GM23338 (cell line): ENCODE measurements around the gene EBF4. TPM values are rescaled to one million over a fixed set of nuclear protein-coding genes. Genes with fewer than 3 reads are reported as not detected.

Source experiments
- ATAC-seq: fragments of 200-7000 bp; cut with Tn5 transposase; 3 replicates; pipeline ENCODE4 v1.9.1; 2020
- DNase-seq: peaks from one replicate; pipeline ENCODE4 v3.0.0-alpha.2; 2015; ENCODE audit warnings: low spot score
- H2AFZ ChIP-seq: fragments of 200-600 bp; sonication (generic); 2 replicates; pipeline ENCODE4 v1.8.0; 2016; ENCODE audit warnings: antibody characterized with exemption, mild to moderate bottlenecking, moderate library complexity
- H3F3A ChIP-seq: fragments of 200-600 bp; sonication (generic); replicated peaks from 2 replicates; pipeline ENCODE4 v1.8.0; 2017; ENCODE audit warnings: antibody characterized with exemption, mixed run types, low read depth
- H3K27ac ChIP-seq: fragments of 200-600 bp; sonication (generic); 2 replicates; pipeline ENCODE4 v1.6.1; 2016; ENCODE audit warnings: low read depth
- H3K27me3 ChIP-seq: fragments of 200-600 bp; sonication (generic); 2 replicates; pipeline ENCODE4 v1.8.0; 2016; ENCODE audit warnings: mild to moderate bottlenecking, mixed run types, moderate library complexity; ENCODE audit not compliant: insufficient read depth
- H3K36me3 ChIP-seq: fragments of 200-600 bp; sonication (generic); 2 replicates; pipeline ENCODE4 v1.8.0; 2016; ENCODE audit warnings: mild to moderate bottlenecking; ENCODE audit not compliant: insufficient read depth
- H3K4me1 ChIP-seq: fragments of 200-600 bp; sonication (generic); 2 replicates; pipeline ENCODE4 v1.8.0; 2016; ENCODE audit warnings: mild to moderate bottlenecking, moderate library complexity; ENCODE audit not compliant: insufficient read depth
- H3K4me2 ChIP-seq: fragments of 200-600 bp; sonication (generic); 2 replicates; pipeline ENCODE4 v1.7.1; 2017; ENCODE audit warnings: mixed run types
- H3K4me3 ChIP-seq: fragments of 200-600 bp; sonication (generic); 2 replicates; pipeline ENCODE4 v1.6.1; 2016; ENCODE audit warnings: mixed run types
- H3K79me2 ChIP-seq: fragments of 200-600 bp; sonication (generic); replicated peaks from 2 replicates; pipeline ENCODE4 v1.8.0; 2017; ENCODE audit warnings: mild to moderate bottlenecking; ENCODE audit not compliant: insufficient read depth
- H3K9me2 ChIP-seq: fragments of 200-600 bp; sonication (generic); 2 replicates; pipeline ENCODE4 v1.8.0; 2017; ENCODE audit not compliant: insufficient read depth
- H4K20me1 ChIP-seq: fragments of 200-600 bp; sonication (generic); replicated peaks from 2 replicates; pipeline ENCODE4 v1.8.0; 2017; ENCODE audit warnings: mild to moderate bottlenecking; ENCODE audit not compliant: insufficient read depth
- H3K27ac Mint-ChIP-seq: 2 replicates; pipeline ENCODE4 v1.8.0; 2020; ENCODE audit warnings: inconsistent platforms, mild to moderate bottlenecking, moderate library complexity, mixed read lengths
- H3K27me3 Mint-ChIP-seq: 3 replicates; pipeline ENCODE4 v1.8.0; 2022; ENCODE audit warnings: low read depth, mild to moderate bottlenecking, moderate library complexity, mixed read lengths, inconsistent platforms; ENCODE audit not compliant: insufficient read depth, poor library complexity
- H3K36me3 Mint-ChIP-seq: 3 replicates; pipeline ENCODE4 v1.8.0; 2021; ENCODE audit warnings: low read depth, mild to moderate bottlenecking, inconsistent platforms, moderate library complexity, mixed read lengths
- H3K4me1 Mint-ChIP-seq: 3 replicates; pipeline ENCODE4 v1.8.0; 2020; ENCODE audit warnings: mild to moderate bottlenecking, inconsistent platforms, mixed read lengths
- H3K4me3 Mint-ChIP-seq: 3 replicates; pipeline ENCODE4 v1.8.0; 2021; ENCODE audit warnings: moderate library complexity, mild to moderate bottlenecking, inconsistent platforms, mixed read lengths
- H3K9me3 Mint-ChIP-seq: 3 replicates; pipeline ENCODE4 v1.8.0; 2020; ENCODE audit warnings: moderate library complexity, mild to moderate bottlenecking, inconsistent platforms, mixed read lengths
- CREB1 ChIP-seq: fragments of 250-450 bp; sonication (Bioruptor Pico); IDR thresholded peaks from 2 replicates; pipeline ENCODE4 v1.5.0; 2020; ENCODE audit warnings: low read depth, mild to moderate bottlenecking, moderate library complexity
- EZH2 ChIP-seq: fragments of 200-600 bp; sonication (generic); IDR thresholded peaks from one replicate; pipeline ENCODE4 v1.8.0; 2017; ENCODE audit warnings: antibody characterized with exemption, mild to moderate bottlenecking, low read depth; ENCODE audit not compliant: unreplicated experiment
- EZH2phosphoT487 ChIP-seq: fragments of 200-600 bp; sonication (generic); IDR thresholded peaks from one replicate; pipeline ENCODE4 v1.8.1; 2018; ENCODE audit warnings: antibody characterized with exemption; ENCODE audit not compliant: unreplicated experiment
- JUNB ChIP-seq: IDR thresholded peaks from one replicate; pipeline ENCODE4 v1.6.1; 2016; ENCODE audit warnings: antibody characterized with exemption; ENCODE audit not compliant: unreplicated experiment
- NANOG ChIP-seq: IDR thresholded peaks from 2 replicates; pipeline ENCODE4 v1.6.1; 2016; ENCODE audit warnings: antibody characterized with exemption, borderline replicate concordance
- POLR2AphosphoS5 ChIP-seq: IDR thresholded peaks from 2 replicates; pipeline ENCODE4 v1.6.1; 2016; ENCODE audit warnings: antibody characterized with exemption, low read depth
- STAT1 ChIP-seq: IDR thresholded peaks from one replicate; pipeline ENCODE4 v1.6.1; 2016; ENCODE audit warnings: antibody characterized with exemption; ENCODE audit not compliant: unreplicated experiment
- ZNF114 ChIP-seq: fragments of 250-450 bp; sonication (Bioruptor Pico); IDR thresholded peaks from 2 replicates; pipeline ENCODE4 v1.5.0; 2020; ENCODE audit warnings: mild to moderate bottlenecking, moderate library complexity
- ZNF331 ChIP-seq: fragments of 250-450 bp; sonication (Bioruptor Pico); IDR thresholded peaks from 2 replicates; pipeline ENCODE4 v1.5.0; 2020; ENCODE audit warnings: low read depth, mild to moderate bottlenecking, moderate library complexity
- polyA plus RNA-seq: library from polyadenylated mRNA; unstranded; fragments of >200 nt; fragmentation: Nextera tagmentation; extraction: Ambion mirVana; gene quantifications from 2 replicates; pipeline ENCODE4 v1.2.1, GENCODE V29; 2016
- total RNA-seq: library from RNA; depleted of rRNA; stranded (reverse); fragments of >200 nt; shearing (Covaris generic); gene quantifications from 2 replicates; pipeline ENCODE4 v1.2.3, GENCODE V29; 2014
- TF ChIP-seq, protein P1 (sequence below): IDR thresholded peaks from one replicate; pipeline ENCODE4 v1.6.1; 2018; ENCODE audit warnings: antibody characterized with exemption; ENCODE audit not compliant: unreplicated experiment
- TF ChIP-seq, protein P2 (sequence below): IDR thresholded peaks from 2 replicates; pipeline ENCODE4 v1.6.1; 2016; ENCODE audit warnings: antibody characterized with exemption
- TF ChIP-seq, protein P3 (sequence below), 2 experiments: fragments of 200-600 bp in 1 of 2; sonication (generic) in 1 of 2; conservative IDR thresholded peaks; 2 replicates each; pipeline versions ENCODE4 v1.5.1 to v1.6.1; 2016 to 2017; ENCODE audit warnings: antibody characterized with exemption in 2 of 2, low read depth in 2 of 2, mild to moderate bottlenecking in 2 of 2, moderate library complexity in 1 of 2

The EBF4 gene
- total and polyA plus RNA-seq, 2 experiments from 2014 or later = 0.66 to 1.6 TPM

DNA sequence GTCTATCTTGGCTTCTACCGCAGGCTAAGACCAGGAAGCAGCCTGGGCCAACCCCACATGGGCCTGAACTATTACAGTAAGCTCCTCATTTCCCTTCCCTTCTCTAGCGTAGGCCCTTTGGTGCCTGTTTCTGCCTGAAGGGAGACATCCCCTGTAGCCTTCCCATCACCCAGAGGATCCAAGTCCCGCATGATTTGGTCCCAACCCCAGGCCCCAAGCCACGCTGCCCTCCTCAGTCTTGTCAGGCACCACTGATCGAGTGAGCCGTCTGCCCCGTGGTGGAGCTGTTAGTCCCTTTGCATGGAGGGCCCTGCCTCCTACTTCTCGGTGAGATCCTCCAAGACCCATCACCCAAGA, 46.4 kb downstream of the EBF4 start (continued):
- no peak for TF ChIP-seq JUNB
- no peak for TF ChIP-seq POLR2AphosphoS5
- no peak for TF ChIP-seq ZNF331 (CRISPR knock-in tag)
- no peak for TF ChIP-seq STAT1
- TF ChIP-seq NANOG = no peak
- TF ChIP-seq ZNF114 (CRISPR knock-in tag) = no peak
- TF ChIP-seq, protein P1, sequence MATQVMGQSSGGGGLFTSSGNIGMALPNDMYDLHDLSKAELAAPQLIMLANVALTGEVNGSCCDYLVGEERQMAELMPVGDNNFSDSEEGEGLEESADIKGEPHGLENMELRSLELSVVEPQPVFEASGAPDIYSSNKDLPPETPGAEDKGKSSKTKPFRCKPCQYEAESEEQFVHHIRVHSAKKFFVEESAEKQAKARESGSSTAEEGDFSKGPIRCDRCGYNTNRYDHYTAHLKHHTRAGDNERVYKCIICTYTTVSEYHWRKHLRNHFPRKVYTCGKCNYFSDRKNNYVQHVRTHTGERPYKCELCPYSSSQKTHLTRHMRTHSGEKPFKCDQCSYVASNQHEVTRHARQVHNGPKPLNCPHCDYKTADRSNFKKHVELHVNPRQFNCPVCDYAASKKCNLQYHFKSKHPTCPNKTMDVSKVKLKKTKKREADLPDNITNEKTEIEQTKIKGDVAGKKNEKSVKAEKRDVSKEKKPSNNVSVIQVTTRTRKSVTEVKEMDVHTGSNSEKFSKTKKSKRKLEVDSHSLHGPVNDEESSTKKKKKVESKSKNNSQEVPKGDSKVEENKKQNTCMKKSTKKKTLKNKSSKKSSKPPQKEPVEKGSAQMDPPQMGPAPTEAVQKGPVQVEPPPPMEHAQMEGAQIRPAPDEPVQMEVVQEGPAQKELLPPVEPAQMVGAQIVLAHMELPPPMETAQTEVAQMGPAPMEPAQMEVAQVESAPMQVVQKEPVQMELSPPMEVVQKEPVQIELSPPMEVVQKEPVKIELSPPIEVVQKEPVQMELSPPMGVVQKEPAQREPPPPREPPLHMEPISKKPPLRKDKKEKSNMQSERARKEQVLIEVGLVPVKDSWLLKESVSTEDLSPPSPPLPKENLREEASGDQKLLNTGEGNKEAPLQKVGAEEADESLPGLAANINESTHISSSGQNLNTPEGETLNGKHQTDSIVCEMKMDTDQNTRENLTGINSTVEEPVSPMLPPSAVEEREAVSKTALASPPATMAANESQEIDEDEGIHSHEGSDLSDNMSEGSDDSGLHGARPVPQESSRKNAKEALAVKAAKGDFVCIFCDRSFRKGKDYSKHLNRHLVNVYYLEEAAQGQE = no peak
- no peak for TF ChIP-seq EZH2
- TF ChIP-seq CREB1 = no peak
- TF ChIP-seq, protein P2, sequence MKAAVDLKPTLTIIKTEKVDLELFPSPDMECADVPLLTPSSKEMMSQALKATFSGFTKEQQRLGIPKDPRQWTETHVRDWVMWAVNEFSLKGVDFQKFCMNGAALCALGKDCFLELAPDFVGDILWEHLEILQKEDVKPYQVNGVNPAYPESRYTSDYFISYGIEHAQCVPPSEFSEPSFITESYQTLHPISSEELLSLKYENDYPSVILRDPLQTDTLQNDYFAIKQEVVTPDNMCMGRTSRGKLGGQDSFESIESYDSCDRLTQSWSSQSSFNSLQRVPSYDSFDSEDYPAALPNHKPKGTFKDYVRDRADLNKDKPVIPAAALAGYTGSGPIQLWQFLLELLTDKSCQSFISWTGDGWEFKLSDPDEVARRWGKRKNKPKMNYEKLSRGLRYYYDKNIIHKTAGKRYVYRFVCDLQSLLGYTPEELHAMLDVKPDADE = no peak

DNA sequence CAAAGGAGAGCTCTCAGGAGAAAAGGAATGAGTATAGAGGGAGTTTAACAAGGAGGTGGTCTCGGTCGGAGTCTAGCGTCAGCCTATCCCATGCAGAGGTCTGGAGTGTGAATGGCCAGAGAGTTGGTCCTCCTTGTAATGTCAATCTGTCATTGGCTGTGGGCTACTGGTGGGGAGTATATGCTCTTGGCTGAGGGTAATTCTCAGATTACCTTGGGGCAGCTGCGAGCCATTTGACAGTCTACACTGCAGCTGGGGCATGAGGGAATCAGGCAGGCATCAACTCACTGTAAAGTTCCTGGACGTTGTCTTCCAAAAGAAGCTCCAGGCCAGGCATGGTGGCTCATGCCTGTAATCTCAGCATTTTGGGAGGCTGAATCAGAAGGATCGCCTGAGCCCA, 48.1 kb downstream of the EBF4 start:
- no peaks in the 10 kb centered on the region for H3F3A ChIP-seq
- Mint-ChIP-seq H3K27ac (no peak overlapping the region), H3K27me3 (peaks cover 18% of the 10 kb centered on the region), H3K36me3 (no peaks in the 10 kb centered on the region), H3K4me3 (no peak overlapping the region), H3K9me3 (no peaks in the 10 kb centered on the region; the same call in 2 of the 3 replicates), H3K4me1 (peaks cover 20% of the 10 kb centered on the region)
- H4K20me1 ChIP-seq = no peaks in the 10 kb centered on the region; the same call in 1 of the 2 replicates
- H3K9me2 ChIP-seq = no peaks in the 10 kb centered on the region
- peaks cover 46% of the 10 kb centered on the region for H3K27me3 ChIP-seq
- no peak for ATAC-seq
- no peak overlapping the region for H3K4me2 ChIP-seq
- H3K79me2 ChIP-seq = no peaks in the 10 kb centered on the region
- no peak for DNase-seq
- peaks cover 14% of the 10 kb centered on the region; the same call in 1 of the 2 replicates for H3K4me1 ChIP-seq
- H3K36me3 ChIP-seq = no peaks in the 10 kb centered on the region
- H3K27ac ChIP-seq = no peak overlapping the region
- no peak overlapping the region for H2AFZ ChIP-seq
- H3K4me3 ChIP-seq = no peak overlapping the region
- TF ChIP-seq, protein P1 = no peak
- TF ChIP-seq, protein P3, sequence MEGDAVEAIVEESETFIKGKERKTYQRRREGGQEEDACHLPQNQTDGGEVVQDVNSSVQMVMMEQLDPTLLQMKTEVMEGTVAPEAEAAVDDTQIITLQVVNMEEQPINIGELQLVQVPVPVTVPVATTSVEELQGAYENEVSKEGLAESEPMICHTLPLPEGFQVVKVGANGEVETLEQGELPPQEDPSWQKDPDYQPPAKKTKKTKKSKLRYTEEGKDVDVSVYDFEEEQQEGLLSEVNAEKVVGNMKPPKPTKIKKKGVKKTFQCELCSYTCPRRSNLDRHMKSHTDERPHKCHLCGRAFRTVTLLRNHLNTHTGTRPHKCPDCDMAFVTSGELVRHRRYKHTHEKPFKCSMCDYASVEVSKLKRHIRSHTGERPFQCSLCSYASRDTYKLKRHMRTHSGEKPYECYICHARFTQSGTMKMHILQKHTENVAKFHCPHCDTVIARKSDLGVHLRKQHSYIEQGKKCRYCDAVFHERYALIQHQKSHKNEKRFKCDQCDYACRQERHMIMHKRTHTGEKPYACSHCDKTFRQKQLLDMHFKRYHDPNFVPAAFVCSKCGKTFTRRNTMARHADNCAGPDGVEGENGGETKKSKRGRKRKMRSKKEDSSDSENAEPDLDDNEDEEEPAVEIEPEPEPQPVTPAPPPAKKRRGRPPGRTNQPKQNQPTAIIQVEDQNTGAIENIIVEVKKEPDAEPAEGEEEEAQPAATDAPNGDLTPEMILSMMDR (conservative IDR thresholded peaks at IDR 0.05; ENCODE audit: low read depth in 2 of 2) = no peak
- TF ChIP-seq ZNF114 (CRISPR knock-in tag) (no peak), ZNF331 (CRISPR knock-in tag) (no peak), POLR2AphosphoS5 (no peak), EZH2phosphoT487 (no peak), STAT1 (no peak), NANOG (no peak), JUNB (no peak), CREB1 (no peak)
